Pancreas (tissue), 10 donors: ENCODE results near the gene GPR45. TPM values are rescaled to one million over a fixed set of nuclear protein-coding genes. Genes with fewer than 3 reads are reported as not detected.
A peak's percentile ranks its signal among the peaks of the same experiment; 100 is the strongest.

Experiments used
- ATAC-seq, 4 donors: fragments of 200-7000 bp; cut with Tn5 transposase; one replicate each; pipeline versions ENCODE4 v1.8.0 to v1.9.1; 2020; ENCODE audit warnings: mild to moderate bottlenecking in 4 of 4, moderate library complexity in 4 of 4
- DNase-seq, 6 donors: peaks; one replicate each; pipeline ENCODE4 v3.0.0-alpha.2; 2020
- FAIRE-seq: peaks from 2 replicates; lab custom pipeline; 2012; peaks lifted over from hg19 to GRCh38; lab: Jason Lieb, UNC
- H3K27ac ChIP-seq, 4 donors: fragments of 200-600 bp; sonication (generic); 1 replicate in 3 of 4; 2 replicates in 1 of 4; pipeline versions ENCODE4 v1.5.0 to v1.8.0; 2020
- H3K27me3 ChIP-seq, 4 donors: fragments of 200-600 bp; one replicate each; pipeline ENCODE4 v1.8.0; 2021
- H3K36me3 ChIP-seq, 3 donors: fragments of 200-600 bp; sonication (generic) in 1 of 3; one replicate each; pipeline versions ENCODE4 v1.5.0 to v1.8.0; 2020 to 2021
- H3K4me1 ChIP-seq, 3 donors: fragments of 200-600 bp; one replicate each; pipeline ENCODE4 v1.8.0; 2021
- H3K4me3 ChIP-seq, 4 donors: fragments of 200-600 bp; sonication (generic) in 2 of 4; one replicate each; pipeline versions ENCODE4 v1.5.0 to v1.8.0; 2020 to 2021
- H3K9me3 ChIP-seq, 4 donors: fragments of 200-600 bp; one replicate each; pipeline ENCODE4 v1.8.0; 2021
- WGBS, 2 donors: extraction: QIAGEN DNeasy Blood & Tissue Kit; methylation state at CpG; one replicate each; pipeline ENCODE4 v1.1.7; 2013; 5-methylcytosine and 5-hydroxymethylcytosine counted together
- intact Hi-C, 3 donors: fragments of 100-400 bp; cut with DNase I; formaldehyde crosslinking; loops; one replicate each; pipeline versions ENCODE4 v1.11.1 to v1.14.2; 2022
- polyA plus RNA-seq, 2 donors: library from polyadenylated mRNA; stranded (reverse); fragments of 200-250 nt; gene quantifications; one replicate each; pipeline ENCODE4 v1.2.3, GENCODE V29; 2013
- total RNA-seq, 6 donors: library from RNA; stranded (reverse); fragmentation: NEBNext Ultra II Directional in 4 of 6; extraction: Animal tissue kit (Norgen Biotek cat#: 25700) in 4 of 6; gene quantifications; one replicate each; pipeline versions ENCODE4 v1.2.1 to v1.2.4, GENCODE V29; 2021 to 2023
- TF ChIP-seq, protein P1 (sequence below), 4 donors: fragments of 200-600 bp; sonication (generic) in 3 of 4; IDR thresholded peaks; one replicate each; pipeline versions ENCODE4 v1.5.0 to v1.8.0; 2021; ENCODE audit warnings: antibody characterized with exemption in 4 of 4
- donor health status: healthy with polysubstance abuse.
- donor health status: DM: no; HTN: no; CAD: no; lungs with moderate emphysema.
- donor health status: DM: no; HTN: no; CAD: no.
- donor health status: control.
- donor health status: control.
- donor health status: Bipolar disorder and iron deficiency.
- donor health status: DM: yes; HTN: yes; CAD: no.
- donor health status: DM: no; HTN: no; CAD: no.
- donor health status: DM: no; HTN: no; CAD: no.
- donor health status: DM: yes; HTN: yes; CAD: no.

GPR45 gene
- total and polyA plus RNA-seq, 8 donors = 0.09 TPM; not detected in 7

DNA sequence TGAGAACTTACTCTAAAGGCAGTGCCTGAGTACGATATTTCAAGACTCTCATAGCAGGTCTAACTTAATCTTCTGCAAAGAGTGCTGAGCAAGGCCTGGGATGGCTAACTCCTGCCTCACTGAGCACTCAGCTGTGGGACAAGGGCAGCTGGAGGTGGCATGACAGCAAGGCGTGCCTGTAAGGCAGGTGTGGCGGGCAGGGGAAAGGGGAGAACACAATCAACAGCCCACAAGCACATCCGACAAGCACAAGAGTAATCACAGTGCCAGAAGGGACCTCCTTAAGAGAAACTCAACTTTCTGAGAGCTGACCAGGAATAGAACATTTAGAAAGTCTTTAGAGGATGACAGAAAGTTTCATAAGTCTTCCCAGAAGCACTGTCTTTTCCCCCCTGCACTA is 42.0 kb downstream of the GPR45 start:
- Histone ChIP-seq H3K36me3 (peaks cover 3 to 41% (median 5%) of the 10 kb centered on the region in 3 donors), H3K4me3 (no peak overlapping the region)
- no peak for FAIRE-seq

DNA sequence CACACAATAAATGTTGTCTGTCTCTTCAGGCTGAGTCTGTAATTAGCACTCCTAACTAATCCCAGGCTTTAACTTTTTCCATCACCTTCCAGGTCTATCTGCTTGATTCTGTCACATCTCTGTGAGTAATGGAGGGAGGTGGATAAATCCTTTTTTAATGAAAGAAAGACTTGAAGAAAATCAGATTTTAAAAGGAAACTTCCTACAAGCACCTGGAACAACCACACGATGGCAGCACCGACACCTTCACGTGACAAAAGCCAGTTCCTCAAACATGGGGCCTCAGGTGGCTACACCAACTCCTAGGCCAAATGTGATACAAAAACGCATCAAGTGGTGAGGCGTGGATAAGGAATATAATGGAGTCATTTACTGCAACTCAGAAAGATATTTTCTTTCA is 46.1 kb downstream of the GPR45 start:
- DNase-seq = no peak
- peak in 2 of 4 donors; percentile 47 to 50 for ATAC-seq
- H3K27ac ChIP-seq = no peak overlapping the region
- 50 to 51% methylated on average over 5 of the region's 5 CpGs for WGBS, 2 donors
- FAIRE-seq = no peak
- H3K4me1 ChIP-seq = no peaks in the 10 kb centered on the region
- intact Hi-C loops = no loop called here
- no peaks in the 10 kb centered on the region for H3K27me3 ChIP-seq
- TF ChIP-seq, protein P1, sequence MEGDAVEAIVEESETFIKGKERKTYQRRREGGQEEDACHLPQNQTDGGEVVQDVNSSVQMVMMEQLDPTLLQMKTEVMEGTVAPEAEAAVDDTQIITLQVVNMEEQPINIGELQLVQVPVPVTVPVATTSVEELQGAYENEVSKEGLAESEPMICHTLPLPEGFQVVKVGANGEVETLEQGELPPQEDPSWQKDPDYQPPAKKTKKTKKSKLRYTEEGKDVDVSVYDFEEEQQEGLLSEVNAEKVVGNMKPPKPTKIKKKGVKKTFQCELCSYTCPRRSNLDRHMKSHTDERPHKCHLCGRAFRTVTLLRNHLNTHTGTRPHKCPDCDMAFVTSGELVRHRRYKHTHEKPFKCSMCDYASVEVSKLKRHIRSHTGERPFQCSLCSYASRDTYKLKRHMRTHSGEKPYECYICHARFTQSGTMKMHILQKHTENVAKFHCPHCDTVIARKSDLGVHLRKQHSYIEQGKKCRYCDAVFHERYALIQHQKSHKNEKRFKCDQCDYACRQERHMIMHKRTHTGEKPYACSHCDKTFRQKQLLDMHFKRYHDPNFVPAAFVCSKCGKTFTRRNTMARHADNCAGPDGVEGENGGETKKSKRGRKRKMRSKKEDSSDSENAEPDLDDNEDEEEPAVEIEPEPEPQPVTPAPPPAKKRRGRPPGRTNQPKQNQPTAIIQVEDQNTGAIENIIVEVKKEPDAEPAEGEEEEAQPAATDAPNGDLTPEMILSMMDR (IDR thresholded peaks at IDR 0.05) = peak in 1 of 4 donors; percentile 20
- peaks cover 3 to 40% (median 5%) of the 10 kb centered on the region in 3 donors for H3K36me3 ChIP-seq
- no peaks in the 10 kb centered on the region for H3K9me3 ChIP-seq
- no peak overlapping the region for H3K4me3 ChIP-seq

More for the DNA sequence above, 42.0 kb downstream of the GPR45 start:
- Histone ChIP-seq H3K4me1 (no peaks in the 10 kb centered on the region), H3K9me3 (no peaks in the 10 kb centered on the region), H3K27ac (no peak overlapping the region), H3K27me3 (no peaks in the 10 kb centered on the region)
- TF ChIP-seq, protein P1 (IDR thresholded peaks at IDR 0.05) = no peak
- intact Hi-C loops = no loop called here
- DNase-seq (no peak), ATAC-seq (no peak)
- WGBS, 2 donors = 90 to 96% methylated on average over 4 of the region's 4 CpGs

DNA sequence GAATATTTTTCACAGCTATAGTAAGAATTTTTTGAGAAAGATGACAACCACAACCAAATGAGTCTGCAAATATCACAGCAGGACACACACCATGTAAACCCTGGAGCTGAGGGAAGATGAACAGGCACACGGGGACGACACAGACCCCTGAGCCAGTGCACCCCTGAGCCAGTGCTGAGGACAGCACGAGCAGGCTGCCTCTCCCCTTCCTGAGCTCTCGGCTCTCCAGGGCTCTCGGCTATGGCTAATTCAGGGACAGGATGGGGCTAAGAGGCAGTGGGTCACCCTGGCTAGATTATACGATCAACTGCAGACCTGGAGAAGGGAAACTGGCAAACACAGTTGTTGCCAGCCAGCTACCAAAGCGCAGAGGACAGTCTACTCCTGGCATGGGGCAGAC is 46.6 kb downstream of the GPR45 start:
- H3K4me1 ChIP-seq = no peaks in the 10 kb centered on the region
- ATAC-seq (no peak), FAIRE-seq (no peak), DNase-seq (no peak)
- H3K36me3 ChIP-seq = peaks cover 3 to 40% (median 5%) of the 10 kb centered on the region in 3 donors
- no peak overlapping the region for H3K4me3 ChIP-seq
- H3K9me3 ChIP-seq = no peaks in the 10 kb centered on the region
- WGBS, 2 donors = 88 to 98% methylated on average over 7 of the region's 7 CpGs
- H3K27me3 ChIP-seq = no peaks in the 10 kb centered on the region
- no peak overlapping the region for H3K27ac ChIP-seq
- intact Hi-C loops = no loop called here
- TF ChIP-seq, protein P1 (IDR thresholded peaks at IDR 0.05) = no peak

DNA sequence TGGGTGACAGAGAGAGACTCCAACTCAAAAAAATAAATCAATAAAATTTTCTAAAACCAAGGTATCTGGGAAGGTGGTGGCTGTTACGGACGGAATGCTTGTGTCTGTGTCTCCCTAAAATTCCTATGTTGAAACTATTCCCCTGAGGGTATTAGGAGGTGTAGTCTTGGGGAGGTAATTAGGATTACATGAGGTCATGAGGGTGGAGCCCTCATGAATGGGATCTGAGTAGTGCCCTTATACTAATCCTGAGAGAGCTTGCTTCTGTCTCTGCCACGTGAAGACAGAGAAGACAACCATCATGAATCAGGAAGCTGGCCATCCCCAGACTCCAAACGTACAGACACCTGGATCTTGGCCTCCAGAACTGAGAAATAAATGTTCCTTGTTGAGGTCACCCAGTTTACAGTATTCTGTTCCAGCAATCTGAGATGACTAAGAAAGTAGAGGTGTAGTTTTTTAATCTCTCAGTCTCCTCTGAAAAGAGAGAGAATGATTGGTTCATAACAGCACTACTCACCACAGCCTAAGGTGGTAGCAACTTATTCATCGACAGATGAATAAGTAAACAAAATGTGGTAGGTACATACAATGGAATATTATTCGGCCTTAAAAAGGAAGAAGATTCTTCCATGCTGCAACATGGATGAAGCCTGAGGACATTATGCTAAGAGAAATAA is 49.6 kb downstream of the GPR45 start:
- peaks cover 0 to 16% (median 3%) of the 10 kb centered on the region in 3 donors for H3K36me3 ChIP-seq
- H3K27me3 ChIP-seq = no peaks in the 10 kb centered on the region
- ATAC-seq (no peak), DNase-seq (no peak), FAIRE-seq (no peak)
- no peak overlapping the region for H3K4me3 ChIP-seq
- peaks cover 0 to 7% (median 4%) of the 10 kb centered on the region in 3 donors for H3K4me1 ChIP-seq
- 92 to 96% methylated on average over 6 of the region's 6 CpGs for WGBS, 2 donors
- no peak overlapping the region for H3K27ac ChIP-seq
- TF ChIP-seq, protein P1 (IDR thresholded peaks at IDR 0.05) = no peak
- H3K9me3 ChIP-seq = no peaks in the 10 kb centered on the region
- intact Hi-C loops = no loop called here

DNA sequence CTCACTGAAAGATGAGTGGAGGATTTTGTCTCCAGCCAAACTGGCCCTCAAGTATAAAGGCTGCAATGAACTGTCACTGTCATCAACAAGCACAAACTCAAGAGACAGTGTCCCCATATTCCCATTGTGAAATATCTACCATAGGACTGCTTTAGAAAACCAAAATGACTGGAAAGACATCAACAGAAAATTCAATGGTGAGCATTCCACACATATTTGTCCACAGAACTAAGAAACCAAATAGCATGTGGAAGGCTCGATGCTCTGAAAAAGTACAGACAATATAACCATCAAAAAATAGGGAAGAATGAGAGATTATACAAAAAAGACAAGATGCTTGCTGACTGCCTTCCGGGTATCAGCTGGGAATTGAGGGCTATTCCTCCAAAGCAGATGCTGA is 50.4 kb downstream of the GPR45 start:
- DNase-seq = no peak
- ATAC-seq = no peak
- Histone ChIP-seq H3K9me3 (no peaks in the 10 kb centered on the region), H3K4me3 (no peak overlapping the region), H3K27me3 (no peaks in the 10 kb centered on the region), H3K27ac (no peak overlapping the region), H3K36me3 (peaks cover 0 to 13% (median 0%) of the 10 kb centered on the region in 3 donors), H3K4me1 (peaks cover 0 to 7% (median 6%) of the 10 kb centered on the region in 3 donors)
- FAIRE-seq = no peak
- whole genome bisulfite sequencing, 2 donors = 83 to 89% methylated on average over 2 of the region's 2 CpGs
- intact Hi-C loops = no loop called here
- TF ChIP-seq, protein P1 (IDR thresholded peaks at IDR 0.05) = no peak
